Motor neuron (in vitro differentiated cells): ENCODE results near the gene RABEP2. TPM values are rescaled to one million over a fixed set of nuclear protein-coding genes. Genes with fewer than 3 reads are reported as not detected.
"Not testable (repeated sequence)": the region's sequence is repeated elsewhere in the genome, so short reads cannot be mapped to it uniquely, and the experiment has no call there.

ENCODE experiments used
- ATAC-seq, 8 experiments: fragments of 200-7000 bp; cut with Tn5 transposase; replicated peaks in 6 of 8; 2 replicates each; pipeline ENCODE4 v1.8.0; 2021; ENCODE audit warnings: mild to moderate bottlenecking in 8 of 8, moderate library complexity in 8 of 8
- H3K27ac ChIP-seq, 2 donors: fragments of 250-450 bp; sonication (Bioruptor Pico); 2 replicates each; pipeline ENCODE4 v1.9.0; 2021; ENCODE audit warnings: antibody characterized with exemption in 2 of 2, mild to moderate bottlenecking in 2 of 2, moderate library complexity in 1 of 2
- H3K4me1 ChIP-seq, 2 donors: fragments of 250-450 bp; sonication (Bioruptor Pico); replicated peaks in 1 of 2; 2 replicates each; pipeline ENCODE4 v1.6.1; 2021; ENCODE audit warnings: antibody characterized with exemption in 2 of 2, mild to moderate bottlenecking in 2 of 2, moderate library complexity in 1 of 2
- H3K4me3 ChIP-seq, 5 donors: fragments of 250-450 bp; sonication (Bioruptor Pico); 2 replicates each; pipeline ENCODE4 v1.9.0; 2021; ENCODE audit warnings: antibody characterized with exemption in 5 of 5, mild to moderate bottlenecking in 5 of 5, moderate library complexity in 4 of 5
- WGBS, 10 experiments: fragments of 450-650 bp; shearing (Covaris generic); methylation state at CpG; one replicate each; pipeline ENCODE4 v1.0.0; 2022; 5-methylcytosine and 5-hydroxymethylcytosine counted together
- in situ Hi-C, 9 experiments: fragments of 400-800 bp; cut with MboI; loops; one replicate each; pipeline ENCODE4 v1.15.0; 2021; ENCODE audit warnings: low sequenced_read_pairs in 9 of 9, low pct_unique_long_range_greater_than_20kb in 2 of 9; ENCODE audit not compliant: unreplicated experiment in 9 of 9
- total RNA-seq, 8 experiments: library from RNA; unstranded; fragments of 300-600 nt; gene quantifications; 2 replicates each; pipeline versions ENCODE4 v1.2.3 to v1.2.4, GENCODE V29; 2022

The RABEP2 gene
- total RNA-seq, 8 experiments from 2014 or later, result 8.2 to 22.9 (median 11.1) TPM

DNA sequence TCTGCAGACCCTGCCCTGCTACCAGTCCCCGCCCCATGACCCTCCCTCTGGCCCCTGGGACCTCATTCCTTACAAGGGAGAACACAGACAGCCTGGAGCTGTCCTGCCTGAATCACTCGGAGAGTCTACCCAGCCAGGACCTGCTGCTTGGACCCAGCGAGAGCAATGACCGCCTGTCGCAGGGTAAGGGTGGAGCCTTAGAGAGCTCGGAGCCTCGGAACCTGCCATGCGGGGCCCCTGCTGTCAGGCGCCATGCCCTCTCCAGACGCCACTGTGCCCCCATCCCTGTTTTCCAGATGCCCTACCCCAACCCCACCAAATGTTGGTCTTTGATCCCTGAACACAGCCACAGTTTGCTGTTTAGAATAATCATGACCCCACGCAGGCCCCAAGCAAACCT is 55.8 kb downstream of the RABEP2 start:
- no peak for ATAC-seq
- Histone ChIP-seq H3K27ac (no peak overlapping the region), H3K4me1 (peaks cover 7 to 9% of the 10 kb centered on the region in 2 donors), H3K4me3 (no peak overlapping the region)
- in situ Hi-C loops, result loop anchor here in 1 of 9 experiments (10.0 kb wide), 1 partner anchor 56 kb away; the partner anchor contains the start of gene RABEP2
- WGBS, 10 experiments, result 94 to 100% methylated on average over 1 to 3 of the region's 11 CpGs; no CpG with 5 or more reads in 8 of the 10 experiments

DNA sequence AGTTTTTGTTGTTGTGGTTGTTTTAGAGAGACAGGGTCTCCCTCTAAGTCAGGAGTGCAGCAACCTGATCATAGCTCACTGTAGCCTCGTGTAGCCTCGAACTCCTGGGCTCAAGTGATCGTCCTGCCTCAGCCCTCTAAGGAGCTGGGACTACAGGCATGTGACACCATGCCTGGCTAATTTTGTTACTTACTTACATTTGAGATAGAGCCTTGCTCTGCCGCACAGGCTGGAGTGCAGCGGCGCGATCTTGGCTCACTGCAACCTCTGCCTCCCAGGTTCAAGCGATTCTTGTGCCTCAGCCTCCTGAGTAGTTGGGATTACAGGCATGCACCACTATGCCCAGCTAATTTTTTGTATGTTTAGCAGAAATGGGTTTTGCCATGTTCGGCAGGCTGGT is 57.4 kb downstream of the RABEP2 start:
- in situ Hi-C loops, result loop anchor here in 1 of 9 experiments (10.0 kb wide), 1 partner anchor 57 kb away; the partner anchor contains the start of gene RABEP2
- H3K4me1 ChIP-seq, result peaks cover 10 to 12% of the 10 kb centered on the region in 2 donors
- H3K27ac ChIP-seq, ATAC-seq, H3K4me3 ChIP-seq: not testable (repeated sequence)
- 80 to 100% (median 98%) methylated on average over 1 to 6 of the region's 9 CpGs; no CpG with 5 or more reads in 6 of the 10 experiments for WGBS, 10 experiments

DNA sequence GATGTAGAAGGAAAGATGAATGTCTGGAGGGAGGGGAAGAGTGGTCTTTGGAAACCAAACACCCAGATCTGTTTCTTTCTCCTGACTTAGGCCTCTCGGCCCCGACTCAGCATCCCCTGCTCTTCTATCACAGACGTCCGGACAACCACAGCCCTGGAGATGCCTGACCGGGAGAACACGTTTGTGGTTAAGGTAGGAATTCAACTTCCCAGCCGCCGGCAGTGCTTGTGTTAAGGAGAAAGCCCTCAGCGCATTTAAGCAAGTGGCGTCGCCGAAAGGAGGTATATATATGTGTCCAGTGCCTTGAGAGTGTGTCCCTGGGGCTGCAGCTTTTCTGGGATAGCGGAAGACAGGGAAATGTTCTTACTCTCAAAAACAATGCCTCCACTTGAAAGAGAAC is 57.8 kb downstream of the RABEP2 start:
- ATAC-seq, result no peak
- no peak overlapping the region for H3K27ac ChIP-seq
- peaks cover 10 to 14% of the 10 kb centered on the region in 2 donors for H3K4me1 ChIP-seq
- WGBS, 10 experiments, result 92 to 100% (median 100%) methylated on average over 1 to 6 of the region's 13 CpGs; no CpG with 5 or more reads in 3 of the 10 experiments
- H3K4me3 ChIP-seq, result no peak overlapping the region
- in situ Hi-C loops, result loop anchor here in 1 of 9 experiments (10.0 kb wide), 1 partner anchor 58 kb away; the partner anchor contains the start of gene RABEP2

DNA sequence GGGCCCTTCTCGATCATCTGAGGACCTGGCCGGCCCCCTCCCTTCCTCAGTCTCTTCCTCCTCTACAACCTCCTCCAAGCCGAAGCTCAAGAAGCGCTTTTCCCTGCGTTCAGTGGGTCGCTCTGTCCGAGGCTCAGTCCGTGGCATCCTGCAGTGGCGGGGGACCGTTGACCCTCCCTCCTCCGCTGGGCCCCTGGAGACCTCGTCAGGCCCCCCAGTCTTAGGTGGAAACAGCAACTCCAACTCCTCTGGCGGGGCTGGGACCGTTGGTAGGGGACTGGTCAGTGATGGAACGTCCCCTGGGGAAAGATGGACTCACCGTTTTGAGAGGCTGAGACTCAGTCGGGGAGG is 58.6 kb downstream of the RABEP2 start:
- no peak overlapping the region for H3K4me3 ChIP-seq
- H3K27ac ChIP-seq, result no peak overlapping the region
- H3K4me1 ChIP-seq, result peaks cover 10 to 14% of the 10 kb centered on the region in 2 donors
- no peak for ATAC-seq
- 80 to 100% (median 93%) methylated on average over 1 to 7 of the region's 17 CpGs; no CpG with 5 or more reads in 5 of the 10 experiments for WGBS, 10 experiments
- in situ Hi-C loops, result loop anchor here in 1 of 9 experiments (10.0 kb wide), 1 partner anchor 58 kb away; the partner anchor contains the start of gene RABEP2

DNA sequence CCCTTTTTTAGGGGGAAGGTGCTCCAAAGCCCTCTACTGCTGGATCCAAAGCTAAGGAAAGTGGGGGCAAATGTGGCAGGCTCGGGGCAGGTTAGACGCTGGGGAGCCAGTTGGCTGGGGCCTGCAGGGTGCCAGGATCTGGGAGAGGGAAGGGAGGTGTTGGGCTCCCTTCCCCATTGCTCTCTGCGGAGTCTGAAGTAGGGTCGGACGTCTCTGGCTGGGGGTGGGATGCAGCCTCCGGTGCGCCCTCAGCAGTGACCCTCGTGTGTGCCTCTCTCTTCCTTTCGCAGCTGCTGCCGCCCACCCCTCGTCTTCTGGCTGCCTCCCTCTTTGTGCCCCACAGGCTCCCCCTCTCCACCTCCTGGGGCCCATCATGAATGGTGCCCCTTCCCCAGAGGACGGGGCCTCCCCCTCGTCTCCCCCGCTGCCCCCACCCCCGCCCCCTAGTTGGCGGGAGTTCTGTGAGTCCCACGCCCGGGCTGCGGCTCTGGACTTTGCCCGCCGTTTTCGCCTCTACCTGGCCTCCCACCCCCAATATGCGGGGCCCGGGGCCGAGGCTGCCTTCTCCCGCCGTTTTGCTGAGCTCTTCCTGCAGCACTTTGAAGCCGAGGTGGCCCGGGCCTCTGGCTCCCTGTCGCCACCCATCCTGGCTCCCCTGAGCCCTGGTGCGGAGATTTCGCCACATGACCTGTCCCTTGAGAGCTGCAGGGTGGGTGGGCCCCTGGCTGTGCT is 59.1 kb downstream of the RABEP2 start:
- no peak overlapping the region for H3K4me3 ChIP-seq
- no peak for ATAC-seq
- in situ Hi-C loops, result loop anchor here in 1 of 9 experiments (10.0 kb wide), 1 partner anchor 59 kb away; the partner anchor contains the start of gene RABEP2
- H3K27ac ChIP-seq, result no peak overlapping the region
- peaks cover 10 to 14% of the 10 kb centered on the region in 2 donors for H3K4me1 ChIP-seq
- 82 to 85% methylated on average over 2 to 4 of the region's 32 CpGs; no CpG with 5 or more reads in 8 of the 10 experiments for WGBS, 10 experiments

DNA sequence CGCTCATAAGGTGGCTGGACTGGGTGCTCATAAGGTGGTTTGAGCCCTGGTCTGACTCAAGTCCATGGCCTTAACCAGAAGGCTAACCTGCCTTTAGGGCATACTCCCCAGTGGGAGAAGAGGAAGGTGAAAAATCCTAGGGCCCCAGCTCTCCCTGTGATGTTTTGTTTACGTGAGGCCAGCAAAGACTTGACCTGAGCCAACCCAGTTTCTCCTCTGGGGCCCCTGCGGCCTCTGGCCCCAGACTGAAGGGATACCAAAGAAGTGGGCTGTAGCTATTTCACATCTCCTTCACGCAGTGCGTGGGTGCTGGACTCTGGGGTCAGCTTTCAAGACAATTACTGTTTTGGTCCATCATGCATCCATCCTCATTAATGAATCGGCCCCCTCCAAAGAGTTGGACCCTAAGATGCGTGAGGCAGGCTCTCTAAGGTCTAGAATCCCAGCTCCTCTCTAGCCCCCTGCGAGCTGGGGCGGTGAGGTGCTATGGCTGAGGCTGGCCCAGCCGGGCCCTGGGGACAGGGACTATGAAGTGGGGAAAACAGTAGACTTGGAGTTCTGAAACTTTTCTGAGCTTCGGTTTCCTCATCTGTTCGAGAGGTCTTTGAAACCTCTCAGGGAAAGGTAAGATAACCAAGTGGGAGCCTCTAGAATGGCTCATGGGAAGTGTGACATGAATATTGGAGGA is 59.9 kb downstream of the RABEP2 start:
- 53 to 100% (median 86%) methylated on average over 1 to 9 of the region's 12 CpGs; no CpG with 5 or more reads in 2 of the 10 experiments for WGBS, 10 experiments
- ATAC-seq, result no peak
- Histone ChIP-seq H3K27ac (no peak overlapping the region), H3K4me1 (peaks cover 10 to 14% of the 10 kb centered on the region in 2 donors), H3K4me3 (peak overlapping the region in 3 of 5 donors; percentile 64 to 99 (median 98))
- in situ Hi-C loops, result loop anchor here in 1 of 9 experiments (10.0 kb wide), 1 partner anchor 60 kb away; the partner anchor contains the start of gene RABEP2

DNA sequence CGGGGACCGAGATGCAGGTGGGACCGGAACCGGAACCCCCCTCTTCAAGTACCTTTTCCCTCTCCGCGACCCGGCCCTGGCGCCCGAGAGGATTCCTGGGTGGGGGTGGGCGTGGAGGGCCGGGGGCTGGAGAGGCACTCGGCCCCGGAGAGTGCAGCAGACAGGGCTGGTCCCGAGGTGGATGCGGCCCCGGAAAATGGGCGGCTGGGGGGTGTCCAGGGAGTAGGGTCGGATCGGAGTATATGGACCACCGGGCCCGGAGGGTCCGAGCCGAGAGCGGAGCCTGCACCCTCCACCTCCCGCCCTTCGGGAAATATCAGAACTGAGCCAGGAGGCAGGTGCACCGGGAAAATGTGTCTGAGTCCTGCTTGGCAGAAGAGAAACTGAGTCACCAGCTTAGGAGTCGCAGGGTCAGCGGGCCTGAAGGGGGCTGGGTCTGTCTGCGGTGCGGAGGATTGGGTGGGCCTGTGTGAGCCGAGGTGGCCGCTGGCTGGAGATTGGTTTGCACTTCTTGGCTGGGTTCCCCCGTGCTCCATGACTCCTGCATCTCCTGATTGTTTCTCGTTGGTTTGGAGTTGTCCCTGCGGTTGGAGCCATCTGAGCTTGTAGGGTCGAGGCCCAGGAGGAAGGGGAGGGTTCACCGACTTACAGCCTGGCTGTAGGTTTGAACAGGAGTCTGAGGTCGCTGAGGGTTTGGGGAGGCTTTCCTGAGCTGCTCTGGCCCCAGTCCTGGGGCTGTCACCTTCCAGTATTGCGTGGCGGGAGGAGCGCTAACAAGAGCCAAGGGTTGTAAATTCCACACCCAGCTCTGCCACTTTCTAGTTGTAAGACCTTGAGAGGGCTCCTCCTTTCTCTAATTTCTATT is 60.9 kb downstream of the RABEP2 start:
- 0 to 20% (median 0%) methylated on average over 3 to 8 of the region's 42 CpGs; no CpG with 5 or more reads in 5 of the 10 experiments for WGBS, 10 experiments

DNA sequence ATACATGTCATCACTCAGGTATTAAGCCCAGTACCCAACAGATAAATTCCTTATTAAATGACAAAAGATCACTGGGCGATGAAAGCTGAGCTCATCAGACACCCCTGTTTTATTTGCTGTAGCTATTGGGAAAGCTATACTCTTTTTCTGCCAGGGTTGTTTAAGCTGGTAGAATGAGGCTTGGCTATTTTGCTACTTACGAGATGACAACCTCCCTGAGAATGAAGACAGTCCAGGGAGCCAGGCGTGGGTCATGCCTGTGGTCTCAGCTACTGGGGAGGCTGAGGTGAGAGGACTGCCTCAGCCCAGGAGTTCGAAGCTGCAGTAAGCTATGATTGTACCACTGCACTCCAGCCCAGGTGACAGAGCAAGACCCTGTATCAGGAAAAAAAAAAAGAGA is 65.7 kb downstream of the RABEP2 start:
- in situ Hi-C loops, result no loop called here
- no peak overlapping the region for H3K4me3 ChIP-seq
- 0 to 90% (median 78%) methylated on average over 1 to 4 of the region's 4 CpGs; no CpG with 5 or more reads in 2 of the 10 experiments for WGBS, 10 experiments
- ATAC-seq, result no peak
- H3K27ac ChIP-seq, result no peak overlapping the region
- H3K4me1 ChIP-seq, result peaks cover 4 to 5% of the 10 kb centered on the region in 2 donors

More for the DNA sequence above, 60.9 kb downstream of the RABEP2 start:
- ATAC-seq, result peak in 3 of 8 experiments; percentile 2 to 12 (median 3)
- peak overlapping the region; percentile 96 to 98 for H3K27ac ChIP-seq
- in situ Hi-C loops, result loop anchor here in 1 of 9 experiments (10.0 kb wide), 1 partner anchor 61 kb away; the partner anchor contains the start of gene RABEP2
- peak overlapping the region; percentile 64 to 99 (median 94) for H3K4me3 ChIP-seq
- peaks cover 10 to 14% of the 10 kb centered on the region in 2 donors for H3K4me1 ChIP-seq

DNA sequence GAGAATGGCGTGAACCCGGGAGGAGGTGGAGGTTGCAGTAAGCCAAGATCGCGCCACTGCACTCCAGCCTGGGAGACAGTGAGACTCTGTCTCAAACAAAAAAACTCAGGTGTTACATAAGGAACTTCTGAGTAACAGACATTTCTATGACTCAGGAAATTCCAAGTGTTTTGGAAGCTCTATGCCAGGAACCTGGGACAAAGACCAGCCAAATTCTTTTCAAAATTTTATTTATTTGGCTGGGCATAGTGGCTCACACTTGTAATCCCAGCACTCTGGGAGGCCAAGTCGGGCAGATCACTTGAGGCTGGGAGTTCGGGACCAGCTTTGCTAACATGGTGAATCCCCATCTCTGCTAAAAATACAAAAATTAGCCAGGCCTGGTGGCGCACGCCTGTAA is 66.6 kb downstream of the RABEP2 start:
- Histone ChIP-seq H3K4me1 (peaks cover 4 to 5% of the 10 kb centered on the region in 2 donors), H3K4me3 (no peak overlapping the region), H3K27ac (no peak overlapping the region)
- no peak for ATAC-seq
- in situ Hi-C loops, result no loop called here
- 50 to 100% (median 90%) methylated on average over 1 to 8 of the region's 8 CpGs; no CpG with 5 or more reads in 2 of the 10 experiments for WGBS, 10 experiments

Other genes with a start within 250 kb of the RABEP2 start
- 100 to 1,000 TPM; 259 to 754 (median 376) TPM for gene EIF3C, start 213.8 kb downstream of the RABEP2 start, total RNA-seq
- gene NPIPB9, start 173.5 kb downstream of the RABEP2 start, total RNA-seq, result 1 to 10 TPM in 5 of 8 experiments, under 1 TPM in 3; 0.60 to 7.5 (median 1.5) TPM
- 100 to 1,000 TPM in 2 of 8 experiments, 10 to 100 TPM in 6; 30.4 to 129 (median 57.4) TPM for gene ATXN2L, start 102.2 kb downstream of the RABEP2 start, total RNA-seq
- gene TUFM, start 78.9 kb downstream of the RABEP2 start, total RNA-seq, result 100 to 1,000 TPM in 7 of 8 experiments, 10 to 100 TPM in 1; 97.3 to 268 (median 122) TPM
- 10 to 100 TPM; 14.5 to 59.6 (median 32.1) TPM for gene SH2B1, start 61.4 kb downstream of the RABEP2 start, total RNA-seq
- 1 to 10 TPM in 5 of 8 experiments, under 1 TPM in 3; 0.49 to 7.2 (median 1.8) TPM for gene ATP2A1, start 46.8 kb downstream of the RABEP2 start, total RNA-seq
- under 1 TPM in 4 of 8 experiments, not detected in 4; 0.13 to 0.56 (median 0.31) TPM for gene CD19, start 6.7 kb upstream of the RABEP2 start, total RNA-seq
- gene NFATC2IP, start 25.7 kb upstream of the RABEP2 start, total RNA-seq, result 10 to 100 TPM; 10.2 to 51.7 (median 16.4) TPM
- gene SPNS1, start 49.5 kb upstream of the RABEP2 start, total RNA-seq, result 10 to 100 TPM; 23.4 to 63.3 (median 32.6) TPM
- 1 to 10 TPM in 7 of 8 experiments, under 1 TPM in 1; 0.71 to 6.2 (median 3.4) TPM for gene LAT, start 59.8 kb upstream of the RABEP2 start, total RNA-seq